Neuronal stem cell (in vitro differentiated cells): ENCODE measurements around the gene ABLIM2.

Source experiments
- DNase-seq: peaks from one replicate; pipeline ENCODE4 v3.0.0-alpha.2; 2013; ENCODE audit warnings: low spot score
- H2AFZ ChIP-seq: one replicate; pipeline ENCODE4 v1.6.1; 2013; ENCODE audit warnings: mild to moderate bottlenecking, low read length, inconsistent platforms
- H2AK5ac ChIP-seq: 2 replicates; pipeline ENCODE4 v1.6.1; 2013; ENCODE audit warnings: low read depth, mild to moderate bottlenecking, inconsistent platforms, low read length, moderate library complexity, mixed read lengths
- H2BK120ac ChIP-seq: 2 replicates; pipeline ENCODE4 v1.6.1; 2013; ENCODE audit warnings: low read depth, mild to moderate bottlenecking, inconsistent platforms, low read length, moderate library complexity, mixed read lengths
- H2BK12ac ChIP-seq: one replicate; pipeline ENCODE4 v1.6.1; 2013; ENCODE audit warnings: low read length, inconsistent platforms
- H2BK15ac ChIP-seq: 2 replicates; pipeline ENCODE4 v1.6.1; 2013; ENCODE audit warnings: mild to moderate bottlenecking, low read length, inconsistent platforms, mixed read lengths
- H2BK5ac ChIP-seq: one replicate; pipeline ENCODE4 v1.6.1; 2013; ENCODE audit warnings: inconsistent platforms, mild to moderate bottlenecking, low read length, moderate library complexity
- H3K14ac ChIP-seq: one replicate; pipeline ENCODE4 v1.6.1; 2013; ENCODE audit warnings: low read length, inconsistent platforms
- H3K18ac ChIP-seq: 2 replicates; pipeline ENCODE4 v1.6.1; 2013; ENCODE audit warnings: low read length, inconsistent platforms
- H3K23ac ChIP-seq: 2 replicates; pipeline ENCODE4 v1.6.1; 2013; ENCODE audit warnings: low read depth, mild to moderate bottlenecking, mixed read lengths, low read length, inconsistent platforms; ENCODE audit not compliant: poor library complexity
- H3K27ac ChIP-seq: replicated peaks from 3 replicates; pipeline ENCODE4 v1.5.1; 2013; ENCODE audit warnings: low read length, inconsistent platforms
- H3K27me3 ChIP-seq, 3 experiments: 2 replicates each; pipeline ENCODE4 v1.6.1; 2013; ENCODE audit warnings: low read length in 3 of 3, mild to moderate bottlenecking in 2 of 3, inconsistent platforms in 1 of 3, low read depth in 1 of 3, mixed read lengths in 1 of 3, moderate library complexity in 1 of 3; ENCODE audit not compliant: control insufficient read depth in 3 of 3, insufficient read depth in 3 of 3
- H3K36me3 ChIP-seq, 2 donors: replicated peaks in 1 of 2; 2 replicates each; pipeline ENCODE4 v1.6.1; 2013; ENCODE audit warnings: low read length in 2 of 2; ENCODE audit not compliant: control insufficient read depth in 2 of 2, insufficient read depth in 2 of 2
- H3K4ac ChIP-seq: 2 replicates; pipeline ENCODE4 v1.6.1; 2013; ENCODE audit warnings: inconsistent platforms, mild to moderate bottlenecking, low read length, moderate library complexity
- H3K4me1 ChIP-seq, 2 donors: 1 replicate in 1 of 2; 2 replicates in 1 of 2; pipeline ENCODE4 v1.6.1; 2013; ENCODE audit warnings: low read length in 2 of 2, low read depth in 1 of 2; ENCODE audit not compliant: control insufficient read depth in 2 of 2, insufficient read depth in 1 of 2
- H3K4me2 ChIP-seq: one replicate; pipeline ENCODE4 v1.6.1; 2013; ENCODE audit warnings: mild to moderate bottlenecking, low read length, inconsistent platforms; ENCODE audit not compliant: insufficient read depth, poor library complexity, severe bottlenecking
- H3K4me3 ChIP-seq, 2 donors: 2 replicates each; pipeline ENCODE4 v1.5.1; 2013; ENCODE audit warnings: low read length in 2 of 2, mild to moderate bottlenecking in 2 of 2, inconsistent platforms in 1 of 2, moderate library complexity in 1 of 2
- H3K79me1 ChIP-seq: one replicate; pipeline ENCODE4 v1.6.1; 2013; ENCODE audit warnings: low read depth, mild to moderate bottlenecking, inconsistent platforms, low read length, moderate library complexity
- H3K9ac ChIP-seq: one replicate; pipeline ENCODE4 v1.6.1; 2013; ENCODE audit warnings: mild to moderate bottlenecking, low read depth, low read length, inconsistent platforms; ENCODE audit not compliant: poor library complexity
- H3K9me3 ChIP-seq, 2 donors: replicated peaks in 1 of 2; 2 replicates each; pipeline versions ENCODE3 to v1.6.1; 2013; ENCODE audit warnings: low read length in 2 of 2, mild to moderate bottlenecking in 2 of 2, inconsistent platforms in 1 of 2, low read depth in 1 of 2, mixed read lengths in 1 of 2, moderate library complexity in 1 of 2; ENCODE audit not compliant: control insufficient read depth in 2 of 2, insufficient read depth in 1 of 2
- H4K8ac ChIP-seq: one replicate; pipeline ENCODE4 v1.6.1; 2013; ENCODE audit warnings: low read depth, mild to moderate bottlenecking, inconsistent platforms, low read length, moderate library complexity
- H4K91ac ChIP-seq: one replicate; pipeline ENCODE4 v1.6.1; 2013; ENCODE audit warnings: low read length, low read depth, mild to moderate bottlenecking, inconsistent platforms; ENCODE audit not compliant: poor library complexity
- WGBS, 2 donors: extraction: QIAGEN DNeasy Blood & Tissue Kit; methylation state at CpG; one replicate each; pipeline ENCODE4 v1.1.7; 2013; ENCODE audit warnings: missing lambda C conversion rate in 2 of 2, mixed read lengths in 1 of 2; ENCODE audit not compliant: insufficient read length in 2 of 2, insufficient replicate concordance in 1 of 2; ENCODE audit errors: extremely low coverage in 2 of 2; 5-methylcytosine and 5-hydroxymethylcytosine counted together

ABLIM2 gene

DNA sequence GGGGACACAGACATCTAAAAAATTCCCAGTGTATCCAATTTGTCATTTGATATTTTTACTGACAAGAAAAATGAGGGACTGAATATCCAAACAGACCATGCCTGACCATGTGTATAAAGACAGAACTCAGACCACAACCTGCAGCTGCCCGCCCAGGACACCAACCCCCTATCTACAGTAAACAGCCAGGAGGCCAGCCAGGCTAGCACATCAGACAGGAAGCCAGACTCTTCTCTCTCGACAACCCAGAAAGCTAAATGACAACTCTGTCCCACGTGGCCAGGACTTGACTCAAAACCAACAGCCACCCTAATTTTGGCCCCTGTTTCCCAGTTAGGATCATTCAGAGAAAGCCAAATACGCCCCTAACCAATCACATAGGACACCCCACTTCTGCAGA lies 234.0 kb downstream of the ABLIM2 start:
- no peak overlapping the region for H3K23ac ChIP-seq
- no peak overlapping the region for H3K4me3 ChIP-seq
- no peak overlapping the region for H3K4me2 ChIP-seq
- H3K27ac ChIP-seq, result no peak overlapping the region
- no peak overlapping the region for H3K4ac ChIP-seq
- H2BK15ac ChIP-seq, result no peak overlapping the region
- no peaks in the 10 kb centered on the region for H3K36me3 ChIP-seq
- peaks cover 0 to 4% of the 10 kb centered on the region in 2 donors for H3K9me3 ChIP-seq
- H2AFZ ChIP-seq, result no peak overlapping the region
- no peak overlapping the region for H2BK12ac ChIP-seq
- H3K4me1 ChIP-seq, result peaks cover 3 to 4% of the 10 kb centered on the region in 2 donors
- no peak overlapping the region for H3K9ac ChIP-seq
- peak overlapping the region; percentile 40 for H3K18ac ChIP-seq
- H2BK120ac ChIP-seq, result no peak overlapping the region
- no peak overlapping the region for H2AK5ac ChIP-seq
- H3K79me1 ChIP-seq, result peaks cover 9% of the 10 kb centered on the region
- H2BK5ac ChIP-seq, result no peak overlapping the region
- no peak overlapping the region for H4K91ac ChIP-seq
- H3K27me3 ChIP-seq, result no peaks in the 10 kb centered on the region
- no peak overlapping the region for H3K14ac ChIP-seq
- DNase-seq, result no peak
- no CpG with 5 or more reads among the region's 4 CpGs for WGBS, 2 donors
- H4K8ac ChIP-seq, result no peak overlapping the region

DNA sequence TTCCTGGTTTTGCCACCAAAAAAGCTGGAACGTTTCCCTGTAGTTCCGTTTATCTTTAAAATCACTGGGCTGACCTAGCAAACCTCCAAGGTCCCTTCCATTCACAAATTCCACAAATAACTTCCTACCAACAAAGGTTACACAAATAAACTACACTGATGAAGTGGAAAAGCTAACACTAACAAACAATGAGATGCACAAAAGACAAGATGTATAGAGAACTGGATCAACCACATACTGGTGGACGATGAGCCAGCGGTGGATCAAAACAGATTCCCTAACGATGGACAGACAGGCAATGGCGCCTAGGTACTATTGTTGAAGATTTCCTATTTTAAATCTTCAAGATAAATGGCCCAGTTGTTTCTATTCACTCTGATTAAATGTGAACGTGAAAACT lies 234.4 kb downstream of the ABLIM2 start:
- H3K4me3 ChIP-seq, result no peak overlapping the region
- H3K18ac ChIP-seq, result no peak overlapping the region
- no peak overlapping the region for H3K23ac ChIP-seq
- no peaks in the 10 kb centered on the region for H3K4me1 ChIP-seq
- no peak overlapping the region for H2BK15ac ChIP-seq
- H3K27ac ChIP-seq, result no peak overlapping the region
- WGBS, 2 donors, result no CpG with 5 or more reads among the region's 7 CpGs
- no peak overlapping the region for H4K91ac ChIP-seq
- H2AK5ac ChIP-seq, result no peak overlapping the region
- no peak overlapping the region for H3K9ac ChIP-seq
- H2BK120ac ChIP-seq, result no peak overlapping the region
- no peak overlapping the region for H3K4ac ChIP-seq
- no peak for DNase-seq
- no peak overlapping the region for H3K4me2 ChIP-seq
- H3K36me3 ChIP-seq, result no peaks in the 10 kb centered on the region
- no peak overlapping the region for H3K14ac ChIP-seq
- H3K79me1 ChIP-seq, result peaks cover 8% of the 10 kb centered on the region
- peaks cover 0 to 4% of the 10 kb centered on the region in 2 donors for H3K9me3 ChIP-seq
- no peak overlapping the region for H2AFZ ChIP-seq
- H3K27me3 ChIP-seq, result no peaks in the 10 kb centered on the region
- H2BK5ac ChIP-seq, result no peak overlapping the region
- no peak overlapping the region for H4K8ac ChIP-seq
- no peak overlapping the region for H2BK12ac ChIP-seq

DNA sequence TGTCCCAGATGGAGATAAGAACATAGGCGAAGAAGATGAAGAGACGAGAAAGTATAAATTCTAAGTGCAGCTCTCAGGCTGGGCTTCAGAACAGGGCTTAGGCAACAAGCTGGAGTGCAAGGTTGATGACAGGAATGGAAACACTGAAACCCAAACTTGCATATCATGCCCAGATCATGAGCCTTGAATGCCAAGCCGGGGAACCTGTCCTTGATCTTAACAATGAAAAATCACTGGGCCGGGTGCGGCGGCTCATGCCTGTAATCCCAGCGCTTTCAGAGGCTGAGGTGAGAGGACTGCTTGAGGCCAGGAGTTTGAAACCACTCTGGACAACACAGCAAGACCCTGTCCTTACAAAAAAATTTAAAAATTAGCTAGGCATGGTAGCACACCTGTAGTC lies 236.1 kb downstream of the ABLIM2 start:
- Histone ChIP-seq H3K4me3 (no peak overlapping the region), H3K9ac (no peak overlapping the region), H4K91ac (no peak overlapping the region), H3K14ac (no peak overlapping the region), H2BK5ac (no peak overlapping the region), H3K23ac (no peak overlapping the region), H3K27me3 (no peaks in the 10 kb centered on the region), H3K9me3 (peaks cover 0 to 4% of the 10 kb centered on the region in 2 donors), H3K18ac (no peak overlapping the region), H2BK15ac (no peak overlapping the region), H2AFZ (no peak overlapping the region), H3K27ac (no peak overlapping the region), H2BK12ac (no peak overlapping the region), H2AK5ac (no peak overlapping the region), H3K4me2 (no peak overlapping the region), H3K36me3 (no peaks in the 10 kb centered on the region), H3K4me1 (peaks cover 0 to 4% of the 10 kb centered on the region in 2 donors), H3K4ac (no peak overlapping the region), H2BK120ac (no peak overlapping the region), H4K8ac (no peak overlapping the region), H3K79me1 (peaks cover 6% of the 10 kb centered on the region)
- no peak for DNase-seq
- no CpG with 5 or more reads among the region's 7 CpGs for WGBS, 2 donors

DNA sequence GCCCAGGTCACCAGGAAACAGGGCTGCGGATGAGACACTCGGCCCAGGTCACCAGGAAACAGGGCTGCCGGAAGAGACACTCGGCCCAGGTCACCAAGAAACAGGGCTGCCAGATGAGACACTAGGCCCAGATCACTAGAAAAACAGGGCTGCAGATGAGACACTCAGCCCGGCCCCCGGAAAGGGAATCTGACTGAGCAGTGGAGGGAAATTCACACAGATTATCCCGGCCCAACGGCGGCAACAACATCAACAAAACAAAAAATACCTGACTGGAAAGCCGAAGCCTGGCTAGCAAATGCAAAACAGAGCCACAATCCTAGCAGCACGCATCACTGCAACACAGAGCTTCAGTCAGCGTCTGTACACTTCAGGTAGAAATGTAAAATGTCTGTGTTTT lies 239.6 kb downstream of the ABLIM2 start:
- Histone ChIP-seq H3K18ac (no peak overlapping the region), H2BK120ac (no peak overlapping the region), H4K91ac (no peak overlapping the region), H3K4ac (no peak overlapping the region), H3K4me3 (no peak overlapping the region), H2BK12ac (no peak overlapping the region), H3K9me3 (no peaks in the 10 kb centered on the region), H2AFZ (no peak overlapping the region), H3K27ac (no peak overlapping the region), H4K8ac (no peak overlapping the region), H2BK5ac (no peak overlapping the region), H3K14ac (no peak overlapping the region), H3K4me2 (no peak overlapping the region), H2AK5ac (no peak overlapping the region), H3K4me1 (peaks cover 0 to 4% of the 10 kb centered on the region in 2 donors), H3K27me3 (no peaks in the 10 kb centered on the region), H2BK15ac (no peak overlapping the region), H3K9ac (no peak overlapping the region), H3K36me3 (no peaks in the 10 kb centered on the region), H3K23ac (no peak overlapping the region), H3K79me1 (no peaks in the 10 kb centered on the region)
- WGBS, 2 donors, result no CpG with 5 or more reads among the region's 12 CpGs
- no peak for DNase-seq
